ENCODE measurements around the gene ZNF654.
A peak's percentile ranks its signal among the peaks of the same experiment; 100 is the strongest.
"Not testable (repeated sequence)": the region's sequence is repeated elsewhere in the genome, so short reads cannot be mapped to it uniquely, and the experiment has no call there.

The ZNF654 gene

DNA sequence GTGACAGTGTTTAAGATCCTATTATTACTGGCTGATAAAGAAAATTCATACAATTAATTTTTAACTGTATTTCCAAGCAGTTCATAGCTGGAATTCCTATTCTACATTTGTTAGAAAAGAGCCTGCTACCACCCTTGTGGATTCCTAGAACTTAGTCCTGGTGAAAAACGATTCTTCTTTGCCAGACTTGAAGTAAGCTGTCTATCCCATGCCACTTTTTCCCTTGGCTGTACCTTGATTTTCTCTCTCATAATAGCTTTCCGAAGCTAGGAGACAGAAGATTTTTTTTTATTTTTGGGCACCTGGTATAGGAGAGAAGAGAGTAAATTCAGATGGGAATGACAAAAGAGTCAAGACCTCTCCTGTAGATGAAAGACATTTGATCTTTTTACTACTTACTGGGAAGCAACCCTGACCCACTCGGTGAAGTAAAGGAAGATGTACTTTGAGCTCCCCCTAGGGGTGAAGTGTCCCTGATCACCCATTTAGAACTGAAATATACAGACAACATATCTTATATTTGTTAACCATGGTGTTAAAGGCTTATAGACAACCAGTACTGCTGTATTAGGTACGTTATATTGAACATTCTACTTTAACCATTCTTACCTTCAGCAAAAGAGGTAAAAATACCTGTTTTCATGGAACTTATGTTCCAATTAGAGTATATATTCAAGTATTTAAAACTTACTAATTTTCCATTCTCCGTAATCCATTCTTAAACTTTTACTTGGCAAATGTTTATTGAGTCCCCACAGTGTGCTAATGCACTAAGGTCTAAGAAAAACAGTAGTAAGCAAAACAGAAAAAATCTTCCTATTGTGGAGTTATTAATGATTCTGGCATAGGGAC lies 54.5 kb downstream of the ZNF654 start:
- H3K4me3 ChIP-seq (ENCODE audit: low read depth, low read length), result no peak overlapping the region
- TF ChIP-seq, protein P1, sequence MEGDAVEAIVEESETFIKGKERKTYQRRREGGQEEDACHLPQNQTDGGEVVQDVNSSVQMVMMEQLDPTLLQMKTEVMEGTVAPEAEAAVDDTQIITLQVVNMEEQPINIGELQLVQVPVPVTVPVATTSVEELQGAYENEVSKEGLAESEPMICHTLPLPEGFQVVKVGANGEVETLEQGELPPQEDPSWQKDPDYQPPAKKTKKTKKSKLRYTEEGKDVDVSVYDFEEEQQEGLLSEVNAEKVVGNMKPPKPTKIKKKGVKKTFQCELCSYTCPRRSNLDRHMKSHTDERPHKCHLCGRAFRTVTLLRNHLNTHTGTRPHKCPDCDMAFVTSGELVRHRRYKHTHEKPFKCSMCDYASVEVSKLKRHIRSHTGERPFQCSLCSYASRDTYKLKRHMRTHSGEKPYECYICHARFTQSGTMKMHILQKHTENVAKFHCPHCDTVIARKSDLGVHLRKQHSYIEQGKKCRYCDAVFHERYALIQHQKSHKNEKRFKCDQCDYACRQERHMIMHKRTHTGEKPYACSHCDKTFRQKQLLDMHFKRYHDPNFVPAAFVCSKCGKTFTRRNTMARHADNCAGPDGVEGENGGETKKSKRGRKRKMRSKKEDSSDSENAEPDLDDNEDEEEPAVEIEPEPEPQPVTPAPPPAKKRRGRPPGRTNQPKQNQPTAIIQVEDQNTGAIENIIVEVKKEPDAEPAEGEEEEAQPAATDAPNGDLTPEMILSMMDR (IDR thresholded peaks at IDR 0.05; ENCODE audit: borderline replicate concordance, insufficient read depth, low read depth, low read length), result peak; percentile 62; the same call in 1 of the 2 replicates

DNA sequence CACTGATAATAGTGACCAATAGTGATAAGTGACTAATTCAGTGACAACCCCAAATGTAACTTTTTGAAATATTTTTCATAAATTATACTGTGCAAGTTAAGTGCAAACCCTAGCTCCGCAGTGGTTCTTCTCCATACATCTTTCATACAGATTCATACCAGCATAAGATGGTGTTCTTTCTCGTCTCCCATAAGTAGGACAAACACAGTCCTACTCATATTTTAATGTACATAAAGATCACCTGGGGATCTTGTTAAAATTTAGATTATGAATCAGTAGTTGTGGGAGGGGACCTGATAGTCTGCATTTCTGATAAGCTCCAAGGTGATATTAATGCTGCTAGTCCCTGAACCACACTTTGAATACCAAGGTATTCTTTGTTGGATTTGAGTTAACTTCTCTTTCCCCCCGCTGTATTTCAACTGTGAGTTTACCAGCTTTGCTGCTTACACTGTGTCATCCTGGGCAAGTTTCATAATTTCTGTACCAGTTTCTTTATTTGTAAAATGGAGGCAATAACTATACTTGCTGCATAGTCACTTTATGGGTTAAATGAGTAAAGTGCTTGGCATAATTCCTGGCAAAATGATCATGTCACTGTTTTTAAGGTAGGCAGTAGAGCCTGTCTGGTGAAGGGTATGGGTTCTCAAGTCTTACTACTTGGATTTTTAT lies 56.0 kb downstream of the ZNF654 start:
- TF ChIP-seq, protein P1 (IDR thresholded peaks at IDR 0.05; ENCODE audit: borderline replicate concordance, insufficient read depth, low read depth, low read length), result no peak
- H3K4me3 ChIP-seq (ENCODE audit: low read depth, low read length), result no peak overlapping the region

DNA sequence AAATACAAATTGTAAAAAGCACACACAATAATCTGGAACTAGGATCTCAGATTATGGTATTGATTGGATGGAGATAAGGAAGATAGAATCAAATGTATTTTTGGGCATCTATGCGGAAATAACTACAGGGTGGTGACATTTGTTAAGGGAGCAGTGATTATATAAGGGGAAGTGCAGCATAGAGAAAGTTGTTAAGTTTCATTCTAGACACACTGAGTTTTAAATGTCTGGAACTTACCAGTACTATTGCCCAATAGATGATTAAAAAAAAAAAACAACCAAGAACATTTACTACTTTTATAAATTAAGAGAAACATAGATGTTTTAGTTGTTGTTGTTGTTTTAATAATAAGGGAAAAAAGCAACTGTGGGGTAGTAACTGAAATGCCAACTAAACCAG lies 58.6 kb downstream of the ZNF654 start:
- TF ChIP-seq, protein P1 (IDR thresholded peaks at IDR 0.05; ENCODE audit: borderline replicate concordance, insufficient read depth, low read depth, low read length), result no peak
- H3K4me3 ChIP-seq (ENCODE audit: low read depth, low read length), result no peak overlapping the region

GRCh38 chr3:88118603-88119002 lies 59.5 kb downstream of the ZNF654 start:
- not testable (repeated sequence) for H3K4me3 ChIP-seq (ENCODE audit: low read depth, low read length)

DNA sequence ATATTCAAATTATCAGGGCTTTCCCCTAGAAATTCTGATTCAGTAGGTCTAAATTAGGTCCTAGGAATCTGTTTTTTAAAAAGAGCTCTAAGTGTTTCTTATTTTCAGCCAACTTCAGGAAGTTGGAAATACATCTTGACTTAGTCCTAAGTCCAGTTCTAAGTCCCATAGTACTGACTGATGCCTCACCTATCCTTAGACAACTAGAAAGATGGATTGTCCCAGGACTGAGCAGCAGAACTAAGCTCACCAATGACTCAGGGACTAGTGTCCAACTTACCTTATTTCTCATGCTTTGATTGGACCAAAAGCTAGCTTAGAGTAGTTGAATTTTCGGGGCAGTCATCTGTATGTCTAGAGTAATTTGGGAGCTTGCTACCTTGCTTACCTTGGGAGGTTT lies 64.5 kb downstream of the ZNF654 start:
- TF ChIP-seq, protein P1 (IDR thresholded peaks at IDR 0.05; ENCODE audit: borderline replicate concordance, insufficient read depth, low read depth, low read length), result no peak
- H3K4me3 ChIP-seq (ENCODE audit: low read depth, low read length), result no peak overlapping the region

GRCh38 chr3:88131695-88132094 lies 72.6 kb downstream of the ZNF654 start:
- TF ChIP-seq, protein P1 (IDR thresholded peaks at IDR 0.05; ENCODE audit: borderline replicate concordance, insufficient read depth, low read depth, low read length), result no peak
- no peak overlapping the region for H3K4me3 ChIP-seq (ENCODE audit: low read depth, low read length)

GRCh38 chr3:88132894-88133293 lies 73.8 kb downstream of the ZNF654 start:
- TF ChIP-seq, protein P1 (IDR thresholded peaks at IDR 0.05; ENCODE audit: borderline replicate concordance, insufficient read depth, low read depth, low read length), result no peak

More at GRCh38 chr3:88132894-88133293, 73.8 kb downstream of the ZNF654 start:
- H3K4me3 ChIP-seq (ENCODE audit: low read depth, low read length), result no peak overlapping the region

Data from GM12875 (cell line).